HG03378 (cell line): Measurements from ENCODE around the gene EPHA3.

Experiments used
- ATAC-seq: cut with Tn5 transposase; IDR thresholded peaks from one replicate; pipeline ENCODE4 v1.9.1; 2021; ENCODE audit warnings: mild to moderate bottlenecking, moderate library complexity; ENCODE audit not compliant: unreplicated experiment

EPHA3 gene

DNA sequence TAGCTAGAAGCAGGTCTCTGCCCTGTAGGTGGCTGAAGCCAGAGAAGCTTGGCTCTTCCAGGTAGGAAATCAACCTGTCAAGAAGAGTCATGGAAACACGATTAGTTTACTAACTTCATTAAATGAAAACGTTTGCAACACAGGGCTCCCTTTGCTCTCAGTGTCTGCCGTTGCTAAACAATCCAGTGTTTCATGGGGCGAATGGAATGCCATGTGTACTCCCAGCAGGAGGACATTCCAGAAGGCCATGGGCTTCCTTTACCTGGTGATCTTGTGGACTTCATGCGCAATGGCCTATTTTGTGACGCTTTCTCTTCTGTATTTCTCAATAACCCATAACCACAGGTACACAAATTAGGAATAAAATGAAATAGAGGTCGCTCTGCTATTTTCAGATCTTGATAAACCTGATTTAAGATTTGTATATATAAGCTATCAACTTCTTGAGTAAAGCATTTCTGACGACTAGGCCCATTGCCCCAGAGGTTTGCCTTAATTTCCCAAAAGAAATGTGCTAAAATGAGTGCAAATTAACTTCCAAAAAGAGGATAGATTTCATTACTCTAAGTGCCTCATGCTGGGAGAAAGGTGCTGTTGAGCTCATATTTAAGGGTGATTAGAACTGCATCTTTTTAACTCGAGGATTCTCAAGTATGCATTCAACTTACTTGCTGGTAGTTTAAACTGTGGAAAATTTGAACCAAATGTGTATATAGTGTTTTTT lies 171.0 kb downstream of the EPHA3 start:
- ATAC-seq, result no peak

DNA sequence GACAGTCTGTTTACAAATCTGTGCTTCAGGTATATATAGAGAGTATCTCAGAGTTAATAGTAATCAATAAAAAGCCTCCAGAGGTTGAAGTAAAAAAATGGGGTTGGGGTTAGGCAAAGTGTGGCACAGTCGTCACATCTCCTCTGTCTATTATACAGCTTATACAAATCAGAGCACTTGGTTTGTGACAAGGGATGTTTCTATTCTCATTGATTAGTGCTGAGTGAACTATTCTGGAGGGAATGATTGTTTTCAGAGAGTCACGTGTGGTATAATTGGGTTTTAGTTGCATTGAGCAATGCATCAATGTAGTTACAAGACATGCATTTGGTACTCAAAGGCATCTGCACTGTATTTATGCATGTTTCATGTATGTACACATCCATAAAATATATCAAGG lies 172.9 kb downstream of the EPHA3 start:
- no peak for ATAC-seq

DNA sequence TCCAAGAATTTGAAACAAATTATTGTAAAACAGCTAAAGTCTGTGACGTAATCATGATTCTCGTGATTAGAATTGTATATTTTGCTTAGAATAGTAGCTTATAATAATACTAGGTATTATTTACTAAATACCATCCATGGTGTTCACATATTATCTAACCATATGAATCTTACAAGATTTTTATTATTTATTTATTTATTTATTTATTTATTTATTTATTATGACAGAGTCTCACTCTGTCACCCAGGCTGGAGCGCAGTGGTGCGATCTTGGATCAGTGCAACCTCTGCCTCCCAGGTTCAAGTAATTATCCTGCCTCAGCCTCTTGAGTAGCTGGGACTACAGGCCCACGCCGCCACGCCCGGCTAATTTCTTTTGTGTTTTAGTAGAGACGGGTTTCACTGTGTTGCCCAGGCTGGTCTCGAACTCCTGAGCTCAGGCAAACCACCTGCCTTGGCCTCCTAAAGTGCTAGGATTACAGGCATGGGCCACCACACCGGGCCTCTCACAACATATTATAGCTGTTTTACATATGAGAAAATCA lies 173.5 kb downstream of the EPHA3 start:
- ATAC-seq, result no peak

DNA sequence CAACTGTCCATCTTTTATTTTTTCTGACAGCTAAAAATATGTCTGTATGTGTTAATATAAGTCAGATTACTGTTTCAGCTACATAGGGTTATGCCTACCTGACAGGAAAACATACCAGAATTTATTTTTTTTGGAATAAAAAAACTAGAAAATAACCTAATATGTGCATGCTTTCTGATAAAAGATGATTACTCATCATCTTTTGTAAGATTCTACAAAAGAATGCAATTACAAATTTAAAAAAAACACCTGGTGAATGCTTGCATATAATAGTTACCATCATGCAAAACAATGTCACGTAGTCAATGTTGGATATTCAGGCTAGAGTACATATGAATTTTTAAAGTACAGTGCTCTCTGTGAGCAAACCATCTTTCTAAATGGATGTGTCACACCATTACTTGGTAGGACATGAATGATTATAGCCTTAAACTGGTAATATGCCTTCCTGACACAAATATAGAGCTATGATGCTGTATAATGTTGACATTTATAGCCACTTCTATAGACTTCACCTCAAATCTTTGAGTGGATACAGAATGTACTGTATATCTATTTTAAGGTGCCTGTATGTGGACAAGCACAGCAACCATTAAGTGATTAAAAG lies 180.6 kb downstream of the EPHA3 start:
- ATAC-seq, result no peak

DNA sequence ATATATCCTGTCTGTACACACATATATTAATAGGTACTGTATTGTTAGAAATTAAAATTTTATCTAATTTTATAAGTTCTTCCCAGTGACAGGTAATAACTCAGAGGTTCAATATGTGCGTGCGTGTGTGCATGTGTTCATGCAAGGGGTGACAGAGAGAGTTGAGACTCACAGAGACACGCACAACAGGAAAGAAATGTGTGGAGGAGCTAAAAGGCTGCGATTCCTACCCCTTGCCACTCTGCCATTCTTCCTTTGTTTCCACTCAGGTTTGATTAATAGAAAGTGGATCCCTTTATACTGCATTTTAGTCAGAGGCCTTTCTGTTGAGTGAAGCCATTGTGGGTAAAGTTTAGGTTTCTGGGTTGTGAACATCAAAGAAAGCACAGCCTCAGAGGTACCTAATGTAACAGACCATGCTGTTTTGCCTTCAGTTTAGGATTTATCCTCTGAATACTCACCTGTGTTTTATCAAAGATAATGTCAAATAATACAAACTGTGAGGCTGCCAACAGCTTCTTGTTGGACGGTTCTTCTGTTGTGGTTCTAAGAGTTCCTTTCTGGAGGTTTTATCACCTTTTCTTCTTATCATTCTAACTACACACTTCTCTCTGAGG lies 182.3 kb downstream of the EPHA3 start:
- ATAC-seq, result no peak

DNA sequence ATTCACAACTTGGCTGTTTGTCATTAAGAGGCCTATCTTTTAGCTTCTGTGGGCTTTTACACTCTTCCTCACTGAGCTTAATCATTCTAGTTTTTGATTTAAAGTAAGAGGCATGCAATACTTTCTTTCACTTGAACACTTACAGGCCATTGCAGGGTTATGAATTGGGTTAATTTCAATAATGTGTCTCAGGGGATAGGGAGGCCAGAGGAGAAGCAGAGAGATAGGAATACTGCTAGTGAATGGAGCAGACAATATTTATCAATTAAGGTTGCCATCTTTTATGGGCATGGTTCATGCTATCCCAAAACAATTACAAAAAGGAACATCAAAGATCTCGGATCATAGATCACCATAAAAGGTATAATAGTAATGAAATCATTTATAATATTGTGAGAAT lies 189.8 kb downstream of the EPHA3 start:
- ATAC-seq, result no peak

DNA sequence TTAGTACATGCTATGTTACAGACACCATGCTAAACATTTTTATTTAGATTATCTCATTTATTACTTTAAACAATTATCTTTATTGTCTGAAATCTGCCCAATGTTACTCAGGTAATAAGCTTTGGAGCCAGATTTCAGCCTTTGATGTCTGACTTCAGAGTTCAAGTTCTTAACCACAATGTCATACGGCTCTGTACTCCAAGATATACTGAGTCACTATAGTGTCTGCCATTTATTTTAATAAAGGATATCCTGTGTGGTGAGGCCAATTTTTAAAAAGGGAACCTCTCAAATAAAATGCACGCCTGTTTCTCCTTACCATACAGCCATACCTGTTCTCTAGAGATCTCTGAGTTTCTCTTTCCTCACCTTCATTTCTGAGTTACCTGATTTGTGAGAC lies 193.1 kb downstream of the EPHA3 start:
- ATAC-seq, result no peak

DNA sequence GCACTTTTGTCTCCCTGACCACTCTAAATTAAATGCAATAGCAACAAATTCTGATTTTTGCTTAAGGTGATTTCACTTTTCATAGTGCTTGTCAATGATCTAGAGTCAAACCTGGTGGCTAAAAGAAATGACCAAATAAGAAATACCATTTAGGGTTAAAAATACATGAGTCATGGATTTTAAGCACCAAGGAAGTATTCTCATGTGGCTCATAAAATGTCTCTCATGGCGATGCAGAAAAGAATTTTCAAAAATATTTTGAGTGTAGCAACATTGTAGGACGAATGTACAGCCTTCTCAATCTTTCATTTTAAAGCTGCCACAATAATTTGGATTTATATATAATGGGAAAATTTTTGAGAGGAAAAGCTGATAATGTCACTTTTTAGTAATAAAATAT lies 193.6 kb downstream of the EPHA3 start:
- no peak for ATAC-seq

DNA sequence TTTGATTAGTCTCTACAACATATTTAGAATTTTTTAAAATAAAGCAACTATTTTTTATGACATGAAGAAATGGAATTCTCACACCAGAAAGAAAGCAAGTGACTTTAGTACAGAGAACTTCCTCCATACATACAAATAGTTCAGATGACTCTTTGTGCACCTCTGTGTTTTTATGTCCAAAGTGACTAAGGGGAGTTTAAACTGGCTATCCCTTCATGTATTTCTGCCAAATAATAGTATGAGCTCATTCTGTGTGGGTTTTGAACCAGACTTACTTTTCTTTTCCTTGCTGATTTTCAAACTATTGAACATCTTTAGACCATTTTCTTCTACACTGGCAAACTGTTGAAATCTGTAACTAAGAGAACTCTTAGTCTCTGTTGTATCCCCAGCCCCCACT lies 196.3 kb downstream of the EPHA3 start:
- ATAC-seq, result no peak

DNA sequence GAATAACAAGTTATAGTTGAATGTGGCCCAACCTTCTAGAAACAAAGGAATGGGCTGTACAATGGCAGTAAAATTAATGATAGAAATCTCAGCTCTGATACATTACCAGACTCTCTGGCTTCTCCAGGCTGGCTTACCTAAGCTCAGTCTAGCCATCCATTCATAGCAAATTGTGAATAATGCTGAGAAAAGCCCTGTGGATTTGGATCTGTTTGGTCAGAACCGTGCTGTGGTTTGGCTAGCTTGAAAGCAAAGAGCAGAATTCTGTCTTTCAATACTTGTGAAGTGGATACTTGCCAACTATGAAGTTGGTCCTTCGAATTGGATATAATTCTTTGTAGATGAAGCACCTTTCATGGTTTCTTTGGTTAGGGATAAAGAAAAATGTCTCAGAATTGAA lies 199.1 kb downstream of the EPHA3 start:
- ATAC-seq, result no peak

DNA sequence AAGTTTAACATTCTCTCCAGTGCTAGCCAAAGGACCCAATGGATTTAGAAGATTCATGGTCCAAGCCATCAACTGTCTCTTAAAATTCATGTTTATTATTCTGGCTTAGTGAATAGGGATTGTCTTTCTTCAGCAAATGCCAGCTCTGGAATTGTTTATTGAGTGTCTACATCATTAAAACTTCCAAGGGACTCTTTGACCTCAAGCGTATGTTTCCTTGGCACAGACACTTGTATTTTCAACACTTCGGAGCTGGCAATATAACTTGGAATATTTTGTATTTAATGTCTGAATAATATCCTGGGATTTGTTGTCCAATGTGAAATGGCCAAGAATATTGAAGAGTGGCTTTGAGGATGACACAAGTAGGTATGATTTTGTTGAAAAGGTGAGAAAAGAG lies 204.2 kb downstream of the EPHA3 start:
- no peak for ATAC-seq

DNA sequence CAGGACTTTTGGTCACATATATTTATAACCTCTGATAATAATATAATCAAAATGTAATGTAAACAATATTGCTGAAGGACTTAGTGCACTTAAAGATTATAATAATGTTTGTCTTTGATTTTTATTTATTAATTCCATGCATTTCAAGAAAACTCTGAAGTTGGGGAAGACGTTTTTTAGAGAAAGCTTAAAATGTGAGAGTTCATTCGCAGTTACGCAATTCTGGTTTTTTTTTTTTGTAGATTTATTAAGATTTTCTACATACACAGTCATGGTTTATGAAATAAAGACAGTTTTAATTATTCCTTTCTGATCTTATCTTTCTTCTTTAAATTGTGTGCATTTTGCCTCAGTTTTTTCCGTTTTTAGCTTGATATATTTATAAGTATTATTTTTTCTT lies 204.7 kb downstream of the EPHA3 start:
- no peak for ATAC-seq

DNA sequence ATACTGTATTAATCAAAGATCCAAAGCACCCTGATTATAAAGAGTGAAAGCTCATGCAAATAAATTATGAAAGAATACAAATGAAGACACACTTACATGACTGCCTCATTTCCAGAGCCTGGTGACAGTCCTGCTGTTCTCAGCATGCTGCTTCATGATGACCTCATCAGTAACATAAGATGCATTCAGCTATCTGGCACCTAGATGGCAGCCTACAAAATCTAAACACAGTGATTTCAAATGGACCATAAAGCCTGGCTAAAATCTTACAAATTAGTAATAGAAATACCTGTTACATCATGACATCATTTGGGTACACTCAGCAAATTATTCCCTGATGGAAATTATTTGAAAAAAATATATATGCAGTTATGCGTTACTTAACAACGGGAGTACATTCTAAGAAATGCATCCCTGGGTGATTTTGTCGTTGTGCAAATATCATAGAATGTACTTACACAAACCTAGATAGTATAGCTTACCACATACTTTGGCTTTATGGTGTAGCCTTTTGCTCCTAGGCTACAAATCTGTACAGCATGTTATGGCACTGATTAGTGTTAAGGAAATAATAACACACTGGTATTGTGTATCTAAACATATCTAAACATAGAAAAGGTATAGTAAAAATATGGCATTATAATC lies 207.2 kb downstream of the EPHA3 start:
- ATAC-seq, result no peak

DNA sequence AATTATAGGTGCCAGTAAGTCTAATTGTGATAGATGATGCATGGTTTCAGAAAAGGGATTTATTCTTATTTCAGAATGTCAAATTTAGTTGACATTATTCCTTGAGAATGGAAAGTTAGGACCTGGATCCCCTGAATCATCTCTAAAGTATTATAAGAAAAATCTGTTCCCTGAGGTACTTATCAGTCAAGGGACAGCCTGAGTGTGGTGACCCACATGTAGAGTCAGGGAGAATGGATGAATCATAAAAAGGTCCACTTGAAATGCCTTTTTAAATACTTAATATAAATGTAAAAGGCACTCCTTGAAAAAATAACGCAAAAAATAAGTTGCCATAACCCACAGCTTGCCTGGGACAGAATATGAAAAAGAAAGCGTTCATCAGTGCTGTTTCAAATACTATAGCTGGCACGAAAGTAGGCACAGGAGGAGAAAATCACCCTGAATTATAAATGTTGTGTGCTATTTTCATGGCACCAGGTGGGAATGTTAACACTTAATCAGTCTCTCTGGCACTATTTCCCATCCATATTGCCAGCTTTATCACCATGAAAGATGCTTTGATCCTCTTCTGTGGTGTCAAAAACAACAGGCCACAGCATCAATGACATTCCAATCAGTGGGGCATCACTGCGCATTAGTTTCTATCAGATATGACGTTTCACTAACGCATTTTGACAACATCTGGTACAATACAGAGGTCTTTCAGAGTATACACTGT lies 208.5 kb downstream of the EPHA3 start:
- ATAC-seq, result no peak

DNA sequence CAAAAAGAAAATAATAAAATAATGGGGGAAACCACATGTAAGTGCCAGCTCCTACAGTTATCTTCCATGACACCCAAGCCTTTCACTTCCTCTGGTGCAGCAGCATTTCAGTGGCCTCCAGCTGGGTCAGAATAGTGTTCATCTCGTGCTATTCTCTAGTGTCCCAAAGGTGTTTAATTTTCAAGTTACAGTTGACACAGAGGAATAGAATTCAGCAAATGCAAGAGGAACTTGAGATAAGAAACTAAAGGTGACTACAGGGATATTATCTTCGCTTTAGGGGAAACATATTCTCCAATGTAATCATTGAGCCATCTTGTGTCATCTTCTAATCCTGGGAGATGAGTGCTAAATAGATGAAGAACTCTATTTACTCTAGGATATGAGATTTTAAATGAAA lies 212.8 kb downstream of the EPHA3 start:
- no peak for ATAC-seq

DNA sequence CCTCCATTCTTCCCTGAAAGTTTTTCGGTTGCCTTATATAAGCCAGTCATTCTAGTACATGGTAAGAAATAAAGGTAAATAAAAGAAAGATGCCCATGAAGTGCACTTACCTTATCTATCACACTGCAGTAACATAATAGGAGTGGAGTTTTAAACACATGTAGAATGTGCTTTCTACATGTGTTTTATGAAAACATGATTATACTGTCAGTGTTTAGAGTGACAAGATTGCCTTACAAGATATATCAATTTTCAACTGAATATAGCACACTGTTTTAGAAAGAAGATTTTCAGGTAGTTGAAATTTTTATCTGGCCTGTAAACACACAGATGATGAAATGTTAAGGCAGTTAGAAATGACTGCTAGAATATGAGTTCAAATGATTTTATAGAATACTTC lies 219.6 kb downstream of the EPHA3 start:
- ATAC-seq, result no peak

DNA sequence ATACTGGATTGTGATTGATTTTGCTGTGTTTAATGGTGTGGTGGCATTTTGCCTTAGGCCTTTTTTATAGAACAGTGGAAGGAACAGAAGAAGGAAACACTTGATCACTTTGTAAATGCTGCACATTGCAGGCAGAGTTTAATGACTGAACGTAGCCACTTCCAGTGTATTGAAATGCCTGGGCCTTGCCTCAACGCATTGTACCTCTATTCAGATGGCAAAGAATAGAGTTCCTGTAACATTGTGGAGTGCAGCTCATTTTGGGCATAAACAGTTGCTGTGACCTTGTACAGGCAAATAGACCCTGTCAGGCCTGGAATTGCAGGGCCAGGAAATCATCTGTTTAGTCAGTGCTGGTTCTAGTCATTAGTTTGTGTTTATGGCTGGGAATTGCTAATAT lies 225.0 kb downstream of the EPHA3 start:
- ATAC-seq, result no peak

DNA sequence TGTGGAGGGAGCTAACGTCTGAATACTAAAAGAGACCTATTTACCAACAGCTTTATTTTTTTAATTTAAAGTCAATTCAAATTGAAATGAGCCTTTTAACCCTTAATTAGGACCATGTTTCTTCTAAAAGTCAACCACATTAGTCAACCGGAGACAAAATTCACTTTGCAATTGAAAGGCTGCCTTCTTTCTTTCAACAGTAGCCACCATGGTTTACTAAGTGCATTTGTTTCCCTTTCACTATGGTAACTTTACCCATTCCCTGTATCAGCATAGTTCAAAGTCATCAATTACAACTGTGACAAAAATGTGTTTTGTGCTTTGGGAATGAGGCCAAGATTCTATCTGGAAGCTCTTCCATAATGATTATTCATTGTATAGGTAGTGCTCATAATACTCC lies 225.4 kb downstream of the EPHA3 start:
- no peak for ATAC-seq

DNA sequence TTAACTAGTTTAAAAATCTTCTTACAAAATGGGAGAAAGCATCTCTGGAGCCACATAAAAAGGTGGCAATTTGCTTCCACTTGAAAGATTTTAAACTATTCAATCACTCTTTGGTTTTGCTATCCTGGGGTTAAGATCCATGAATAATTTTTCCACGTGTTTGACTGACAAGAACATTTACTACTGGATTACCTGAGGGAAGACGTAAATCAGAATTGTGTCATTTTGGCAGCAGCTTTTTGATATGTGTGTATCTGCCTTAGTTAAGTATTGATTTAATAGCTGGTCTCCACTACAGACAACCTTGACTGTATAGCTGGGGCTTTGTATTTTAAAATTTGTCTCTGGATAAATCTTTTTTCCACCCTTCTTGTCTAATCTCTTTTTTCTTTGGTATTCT lies 228.3 kb downstream of the EPHA3 start:
- no peak for ATAC-seq

DNA sequence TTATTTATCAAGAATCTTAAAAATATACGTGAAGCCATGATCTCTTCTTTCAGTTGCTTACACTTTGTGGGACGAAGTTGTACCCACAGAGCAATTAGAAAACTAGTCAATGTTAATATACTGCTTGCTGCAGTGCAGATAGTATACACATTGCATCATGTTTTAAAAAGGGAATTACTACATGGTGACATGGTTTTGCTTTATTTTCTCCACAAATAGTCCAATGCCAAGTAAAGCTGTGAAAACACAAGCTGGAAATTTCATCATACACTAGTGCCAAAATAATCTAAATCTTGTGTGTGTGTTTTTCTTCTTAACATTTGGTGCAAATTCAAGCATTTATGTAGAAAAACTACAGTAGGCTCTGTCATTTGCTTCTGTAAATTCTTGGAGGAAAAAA lies 233.0 kb downstream of the EPHA3 start:
- ATAC-seq, result no peak

DNA sequence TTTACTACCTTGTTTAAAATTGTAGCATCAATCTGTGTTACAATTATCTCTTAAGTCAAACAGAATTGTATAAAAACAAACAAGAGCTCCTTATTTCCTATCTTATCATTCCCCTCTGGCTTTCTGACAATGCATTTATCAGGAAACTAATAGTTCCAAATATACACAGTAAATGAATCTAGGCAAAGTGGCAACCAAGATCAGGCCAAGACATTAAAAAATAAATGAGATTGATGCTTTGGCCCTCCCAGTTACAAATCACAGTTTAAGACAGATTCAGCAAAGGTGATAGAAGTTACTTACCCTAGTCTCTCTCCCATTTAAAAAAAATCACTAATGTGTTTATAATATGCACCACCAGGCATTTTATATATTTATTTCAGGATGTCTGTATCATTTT lies 236.7 kb downstream of the EPHA3 start:
- ATAC-seq, result no peak
